HG03060 (cell line): ENCODE data around the gene MRPL3.
"Not testable (repeated sequence)": the region's sequence is repeated elsewhere in the genome, so short reads cannot be mapped to it uniquely, and the experiment has no call there.

ENCODE experiments used
- ATAC-seq: cut with Tn5 transposase; IDR thresholded peaks from one replicate; pipeline ENCODE4 v1.9.1; 2021; ENCODE audit warnings: low read depth, moderate number of reproducible peaks; ENCODE audit not compliant: unreplicated experiment

MRPL3 gene

DNA sequence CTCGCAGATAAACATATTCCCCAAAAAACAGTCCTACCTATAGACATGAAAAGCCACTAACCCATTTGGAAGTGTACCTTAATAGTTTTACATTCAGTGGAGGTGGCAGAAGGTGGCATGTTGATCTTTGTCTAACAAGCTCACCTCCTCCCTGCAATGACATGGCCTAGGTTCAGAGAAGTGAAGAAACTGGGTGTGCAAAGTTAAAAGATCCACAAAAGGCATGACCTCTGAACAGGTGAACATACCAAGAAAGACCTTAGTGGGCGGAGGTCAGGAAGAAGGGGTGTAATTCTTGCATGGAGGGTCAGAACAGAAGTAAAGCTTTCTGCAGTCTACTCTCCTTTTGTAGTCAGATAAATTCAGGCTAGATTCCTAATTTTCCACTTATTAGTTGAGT is 822 bp downstream of the MRPL3 start:
- ATAC-seq, result no peak

DNA sequence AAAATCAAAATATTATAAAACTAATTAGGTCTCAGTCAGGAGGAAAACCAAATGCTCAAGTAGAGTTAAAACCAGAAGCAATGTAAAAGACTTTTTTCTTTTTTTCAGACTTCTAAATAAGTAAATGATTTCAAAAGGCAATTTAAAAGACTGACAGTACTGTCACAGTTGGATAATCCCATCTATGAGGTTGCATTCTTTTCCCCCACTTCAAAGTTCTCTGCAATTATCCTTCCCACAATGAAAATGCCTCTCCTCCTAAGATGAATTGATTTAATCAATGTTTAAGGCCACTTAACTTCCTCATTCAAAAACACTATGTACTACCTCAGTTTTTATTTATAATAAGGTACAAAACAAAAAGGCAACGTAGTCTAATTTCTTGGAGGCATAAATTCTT is 8.1 kb downstream of the MRPL3 start:
- no peak for ATAC-seq

DNA sequence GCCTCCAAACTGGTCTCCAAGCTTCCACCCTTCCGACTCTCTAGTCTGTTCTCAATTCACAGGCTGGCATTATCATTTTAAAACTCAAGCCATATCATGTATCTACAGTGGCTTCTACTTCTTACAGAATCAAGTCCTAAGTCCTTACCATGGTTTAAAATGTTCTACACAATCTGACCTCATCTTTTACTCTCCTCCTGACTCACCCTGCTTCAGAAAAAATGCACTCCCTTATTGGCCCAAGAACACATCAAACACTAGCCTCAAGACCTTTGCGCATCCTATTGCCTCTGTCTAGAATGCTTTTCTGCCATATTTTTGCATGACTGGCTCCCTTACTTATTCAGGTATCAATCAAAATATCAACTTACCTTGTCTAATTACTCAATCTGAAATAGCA is 11.0 kb downstream of the MRPL3 start:
- ATAC-seq, result no peak

DNA sequence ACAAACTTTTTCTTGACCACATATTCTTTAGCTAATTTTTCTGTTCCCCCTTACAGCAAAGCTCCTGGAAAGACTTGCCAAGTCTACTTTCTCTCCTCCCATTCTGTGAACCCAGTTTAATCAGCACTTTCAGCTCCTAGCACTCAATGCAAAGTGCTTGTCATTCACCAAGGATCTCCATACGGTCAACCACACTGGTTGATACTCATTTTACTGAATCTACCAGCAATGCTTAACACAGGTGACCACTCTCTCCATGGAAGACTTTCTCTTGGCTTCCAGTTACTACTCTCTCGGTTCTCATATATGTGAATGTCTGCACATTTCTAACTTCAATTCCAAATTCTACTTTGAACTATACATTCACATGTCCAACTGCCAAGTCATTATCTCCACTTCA is 11.7 kb downstream of the MRPL3 start:
- no peak for ATAC-seq

DNA sequence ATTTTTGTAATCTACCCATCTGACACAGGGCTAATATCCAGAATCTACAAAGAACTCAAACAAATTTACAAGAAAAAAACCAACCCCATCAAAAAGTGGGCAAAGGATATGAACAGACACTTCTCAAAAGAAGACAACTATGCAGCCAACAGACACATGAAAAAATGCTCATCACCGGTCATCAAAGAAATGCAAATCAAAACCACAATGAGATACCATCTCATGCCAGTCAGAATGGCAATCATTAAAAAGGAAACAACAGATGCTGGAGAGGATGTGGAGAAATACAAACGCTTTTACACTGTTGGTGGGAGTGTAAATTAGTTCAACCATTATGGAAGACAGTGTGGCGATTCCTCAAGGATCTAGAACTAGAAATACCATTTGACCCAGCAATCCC is 16.2 kb downstream of the MRPL3 start:
- ATAC-seq, result not testable (repeated sequence)

DNA sequence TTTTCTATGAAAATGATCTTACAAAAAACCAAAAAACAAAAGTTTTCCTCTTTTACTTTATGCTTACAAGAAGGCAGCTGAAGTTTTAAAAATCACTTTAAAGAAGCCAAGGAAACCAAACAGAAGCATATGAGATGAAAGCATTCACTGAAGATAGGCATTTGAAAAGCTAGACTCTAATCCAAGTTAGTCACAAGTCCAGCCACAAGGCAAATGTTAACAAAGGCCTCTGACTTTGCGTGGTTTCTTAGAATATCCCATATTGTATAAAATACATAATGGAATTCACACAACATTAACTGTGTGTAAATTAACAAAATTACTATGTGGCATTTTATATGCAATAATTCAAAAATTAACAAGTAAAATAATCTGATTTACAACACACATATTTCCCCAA is 17.7 kb downstream of the MRPL3 start:
- ATAC-seq, result no peak

DNA sequence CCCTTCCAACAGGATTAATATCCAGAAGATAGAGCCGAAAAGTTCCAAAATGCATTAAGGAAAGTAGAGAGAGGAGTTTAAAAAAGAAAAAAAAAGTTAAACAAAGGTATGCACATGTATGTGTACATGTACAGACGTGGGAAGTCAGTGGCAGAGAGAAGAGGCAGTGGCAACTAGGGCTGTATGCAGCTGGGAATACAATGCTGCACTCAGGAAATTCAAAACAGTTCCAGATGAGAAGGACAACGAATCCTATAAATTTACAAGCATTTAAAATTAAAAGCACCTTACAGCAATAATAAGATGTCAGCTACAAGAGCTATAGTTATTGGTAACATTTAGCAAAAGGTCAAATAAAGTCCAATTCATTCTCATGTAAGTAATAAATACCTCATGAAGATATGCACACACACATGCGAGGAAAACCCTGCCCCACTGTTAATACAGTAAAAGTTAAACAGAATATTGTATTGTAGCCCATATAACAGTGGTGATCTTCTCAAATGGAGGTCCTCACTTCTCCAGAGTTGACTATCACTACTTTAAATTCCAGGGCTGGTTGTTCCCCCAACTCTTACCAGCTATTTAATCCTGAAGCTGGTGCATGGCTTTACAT is 18.2 kb downstream of the MRPL3 start:
- ATAC-seq, result no peak

DNA sequence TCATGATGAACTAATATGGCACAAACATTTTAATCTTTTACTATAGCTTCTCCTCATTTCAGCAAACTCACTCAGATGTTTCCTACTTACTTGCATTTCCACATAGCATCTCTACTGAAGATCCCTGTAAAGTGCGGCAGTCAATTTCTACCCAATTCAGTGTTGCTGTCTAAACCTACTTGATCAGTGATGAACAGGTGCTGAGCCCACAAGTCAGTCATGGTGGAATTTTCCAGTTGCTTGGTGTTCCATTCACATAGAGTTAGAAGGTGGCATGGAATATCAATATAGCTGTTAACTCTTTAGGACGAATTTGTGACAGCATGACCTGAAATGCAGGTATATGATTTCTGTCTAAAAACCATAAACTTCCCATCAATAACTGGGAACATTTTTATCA is 22.7 kb downstream of the MRPL3 start:
- no peak for ATAC-seq

DNA sequence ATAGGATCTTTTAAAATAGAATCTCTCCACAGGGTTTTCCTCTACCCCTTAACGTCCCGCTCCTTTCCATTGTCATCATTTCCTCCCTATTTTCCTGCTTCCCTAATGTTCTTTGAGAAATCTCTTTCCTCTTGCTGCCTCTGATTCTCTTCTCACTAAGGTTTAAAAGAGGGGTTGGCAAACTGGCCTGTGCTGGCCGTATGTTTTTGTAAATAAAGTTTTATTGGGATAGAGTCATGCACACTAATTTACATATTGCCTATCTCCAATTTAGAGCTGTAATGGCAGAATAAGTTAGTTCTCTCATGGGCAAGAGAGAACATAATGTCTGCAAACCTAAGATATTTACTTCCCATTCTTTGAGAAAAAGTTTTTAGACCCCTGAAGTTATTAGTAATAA is 25.0 kb downstream of the MRPL3 start:
- ATAC-seq, result no peak

DNA sequence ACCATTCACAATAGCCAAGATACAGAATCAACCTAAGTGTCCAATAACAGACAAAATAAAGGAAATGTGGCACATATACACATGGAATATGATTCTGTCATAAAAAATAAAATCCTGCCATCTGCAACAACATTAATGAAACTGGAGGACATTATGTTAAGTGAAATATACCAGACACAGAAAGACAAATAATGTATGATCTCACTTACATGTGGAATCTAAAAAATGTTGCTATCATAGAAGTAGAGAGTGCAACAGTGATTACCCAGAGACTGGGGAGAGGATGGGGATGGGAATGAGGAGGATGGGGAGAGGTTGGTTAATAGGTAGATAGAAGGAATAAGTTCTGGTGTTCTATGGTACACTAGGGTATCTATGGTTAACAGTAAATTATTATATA is 28.7 kb downstream of the MRPL3 start:
- no peak for ATAC-seq

DNA sequence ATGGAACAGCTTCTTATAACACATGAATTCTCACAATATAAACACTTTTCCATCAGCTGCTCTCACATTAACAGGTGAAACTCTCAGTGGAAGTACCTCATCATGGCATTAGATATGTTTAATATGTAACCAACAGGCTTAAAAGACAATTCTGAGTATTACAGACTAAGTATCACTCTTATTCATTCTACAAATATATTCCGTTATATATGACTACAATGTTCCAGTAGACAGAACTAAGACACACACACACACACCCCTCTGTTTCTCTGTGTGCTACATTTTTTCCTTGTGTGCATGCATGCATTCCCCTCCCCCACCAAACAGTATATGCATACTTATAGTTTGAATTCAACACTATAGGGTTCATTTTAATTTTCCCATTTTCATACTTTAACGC is 32.4 kb downstream of the MRPL3 start:
- ATAC-seq, result no peak

DNA sequence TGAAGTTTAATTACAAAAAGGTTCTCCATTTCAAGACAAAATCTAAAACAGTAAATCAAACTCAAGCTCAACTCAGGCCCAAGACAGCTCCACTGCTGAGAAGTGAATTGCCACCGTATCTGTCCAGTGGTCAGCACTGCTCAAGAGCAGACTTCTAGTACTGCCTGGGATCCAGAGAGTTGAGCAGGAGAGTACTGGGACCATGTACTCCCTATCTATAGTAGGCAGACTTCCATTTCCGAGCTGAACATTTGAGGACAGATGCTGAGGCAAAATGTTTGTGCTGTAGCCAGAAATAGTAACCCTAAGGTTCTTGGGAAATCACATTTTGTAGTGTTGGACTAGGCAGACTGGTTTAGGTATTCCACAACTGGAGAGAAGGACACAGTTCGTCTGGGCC is 44.1 kb downstream of the MRPL3 start:
- ATAC-seq, result no peak

DNA sequence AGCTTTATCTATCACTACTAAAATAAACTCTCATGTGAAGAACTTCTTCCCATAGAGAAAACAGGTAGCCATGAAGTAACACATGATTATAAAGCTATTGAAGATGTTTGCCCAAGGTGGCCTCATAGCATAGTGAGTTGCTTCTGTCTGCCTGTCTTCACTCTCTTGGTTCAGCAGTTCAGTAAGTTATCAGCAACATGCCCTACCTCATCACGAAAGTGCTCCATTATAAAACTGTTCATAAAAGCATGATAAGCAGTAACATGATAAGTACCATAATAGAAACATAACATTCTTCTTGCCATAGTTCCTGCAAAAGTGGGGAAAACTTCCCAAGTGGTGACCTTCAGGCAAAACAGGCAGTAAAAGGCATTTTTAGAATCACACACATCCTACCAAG is 45.6 kb downstream of the MRPL3 start:
- ATAC-seq, result no peak

DNA sequence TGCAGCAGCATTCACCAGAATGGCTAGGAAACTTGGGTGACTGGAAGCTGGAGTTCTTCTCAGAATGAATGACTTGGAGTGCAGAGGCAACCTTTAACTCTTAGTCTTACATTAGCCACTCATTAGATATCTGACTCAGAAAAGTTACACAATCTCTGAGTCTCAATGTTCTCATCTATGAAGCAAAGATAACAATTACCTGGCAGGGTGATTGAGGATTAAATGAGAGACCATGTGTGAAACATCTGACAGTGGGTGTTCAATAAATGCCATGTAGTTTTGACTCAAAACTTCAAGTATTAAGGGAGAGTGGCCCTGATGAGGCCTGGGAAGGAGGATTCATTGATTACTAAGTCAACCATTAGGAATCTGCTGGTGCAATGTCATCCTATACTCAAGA is 48.3 kb downstream of the MRPL3 start:
- no peak for ATAC-seq

DNA sequence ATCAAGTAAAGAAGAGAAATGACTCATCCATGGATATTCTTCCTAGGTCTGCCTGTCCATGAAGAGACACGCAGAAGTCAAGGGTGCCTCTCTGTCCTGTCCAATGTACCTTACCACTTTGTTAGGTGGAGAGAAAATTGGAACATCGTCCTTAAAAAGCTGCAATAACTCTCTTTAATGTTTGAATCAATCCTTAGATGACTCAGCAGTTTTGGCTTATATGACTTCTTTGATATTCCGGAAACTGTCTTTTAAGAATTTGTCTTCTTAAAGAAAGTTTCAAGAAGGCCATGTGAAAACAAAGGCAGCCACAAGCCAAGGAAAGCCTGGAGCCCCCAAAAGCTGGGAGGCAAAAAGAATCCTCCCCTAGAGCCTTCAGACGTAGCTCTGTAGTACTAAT is 49.2 kb downstream of the MRPL3 start:
- no peak for ATAC-seq

DNA sequence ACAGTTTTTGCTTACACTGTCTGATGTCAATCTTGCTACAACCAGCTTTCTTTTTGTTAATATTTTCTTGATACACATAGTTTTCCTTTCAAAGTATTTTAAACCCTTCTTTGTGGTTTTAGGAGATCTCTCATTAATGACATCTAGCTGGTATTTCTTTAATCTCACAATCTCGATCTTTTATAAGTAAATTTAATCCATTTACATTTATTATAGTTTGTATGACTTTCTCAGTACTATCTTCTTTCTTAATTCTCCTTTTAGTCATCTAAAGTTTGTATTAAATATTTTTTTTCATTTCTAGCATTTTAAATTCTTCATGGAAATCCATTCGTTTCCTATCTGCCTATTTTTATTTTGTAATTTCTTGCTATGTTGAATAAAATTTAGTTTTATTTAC is 55.4 kb downstream of the MRPL3 start:
- no peak for ATAC-seq

DNA sequence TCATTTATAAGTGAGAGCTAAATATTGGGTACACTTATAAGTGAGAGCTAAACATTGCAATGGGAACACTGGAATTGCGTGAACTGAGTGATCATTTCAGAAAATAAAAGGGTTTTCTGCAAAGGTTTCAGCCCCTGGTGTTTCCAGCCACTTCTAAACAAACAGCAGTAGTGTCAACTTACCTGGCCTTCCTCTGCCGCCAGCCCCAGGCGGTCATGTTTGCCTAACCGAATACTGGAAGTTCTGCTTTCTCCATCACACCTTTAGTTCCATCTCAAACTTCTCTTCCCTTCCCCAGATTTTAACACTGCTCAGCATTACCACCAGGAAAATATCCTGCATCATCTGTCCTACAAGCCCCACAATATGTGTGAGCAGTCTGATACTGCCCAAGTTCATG is 58.6 kb downstream of the MRPL3 start:
- ATAC-seq, result no peak

DNA sequence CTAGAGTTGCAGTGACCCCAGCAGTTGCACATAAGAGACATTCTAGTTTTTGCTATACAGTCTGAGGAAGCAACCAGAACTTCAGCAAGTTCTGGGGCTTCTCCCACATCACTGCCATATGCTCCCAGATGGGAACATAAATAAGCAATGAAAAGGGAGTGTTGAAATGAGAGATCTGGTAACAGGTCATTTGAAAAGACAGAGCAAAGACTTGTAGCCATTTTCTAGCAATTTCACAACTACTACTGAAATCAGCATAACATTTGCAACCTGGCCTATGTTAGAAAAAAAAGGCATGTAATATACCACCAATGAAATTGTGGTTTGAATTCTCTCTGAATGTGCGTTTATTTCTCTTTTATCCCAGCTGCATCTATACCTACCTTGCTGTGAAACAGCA is 63.7 kb downstream of the MRPL3 start:
- ATAC-seq, result no peak

DNA sequence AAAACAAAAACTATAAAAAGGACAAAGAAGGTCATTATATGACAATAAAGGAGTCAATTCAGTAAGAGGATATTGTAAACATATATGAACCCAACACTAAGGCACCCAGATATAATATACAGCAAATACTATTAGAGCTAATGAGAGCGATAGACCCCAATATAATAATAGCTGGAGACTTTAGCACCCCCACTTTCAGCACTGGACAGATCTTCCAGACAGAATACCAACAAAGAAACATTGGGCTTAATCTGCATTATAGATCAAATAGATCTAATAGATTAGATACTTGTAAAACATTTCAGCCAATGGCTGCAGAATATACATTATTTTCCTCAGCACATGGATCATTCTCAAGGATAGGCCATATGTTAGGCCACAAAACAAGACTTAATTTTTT is 67.8 kb downstream of the MRPL3 start:
- ATAC-seq, result no peak

DNA sequence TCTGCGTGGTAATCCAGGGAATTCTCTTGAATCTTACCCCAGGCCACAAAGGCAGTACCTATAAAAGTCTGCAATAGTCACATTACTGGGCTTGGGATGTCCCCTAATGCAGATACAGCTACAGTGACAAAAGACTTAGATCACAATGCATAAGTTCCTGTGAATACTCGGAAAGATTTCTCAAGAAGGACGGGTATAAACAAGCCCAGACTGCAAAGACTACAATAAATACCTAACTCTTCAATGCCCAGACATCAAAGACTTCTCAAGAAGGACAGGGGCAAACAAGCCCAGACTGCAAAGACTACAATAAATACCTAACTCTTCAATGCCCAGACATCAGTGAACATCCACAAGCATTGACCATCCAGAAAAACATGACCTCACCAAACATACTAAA is 70.3 kb downstream of the MRPL3 start:
- ATAC-seq, result no peak

DNA sequence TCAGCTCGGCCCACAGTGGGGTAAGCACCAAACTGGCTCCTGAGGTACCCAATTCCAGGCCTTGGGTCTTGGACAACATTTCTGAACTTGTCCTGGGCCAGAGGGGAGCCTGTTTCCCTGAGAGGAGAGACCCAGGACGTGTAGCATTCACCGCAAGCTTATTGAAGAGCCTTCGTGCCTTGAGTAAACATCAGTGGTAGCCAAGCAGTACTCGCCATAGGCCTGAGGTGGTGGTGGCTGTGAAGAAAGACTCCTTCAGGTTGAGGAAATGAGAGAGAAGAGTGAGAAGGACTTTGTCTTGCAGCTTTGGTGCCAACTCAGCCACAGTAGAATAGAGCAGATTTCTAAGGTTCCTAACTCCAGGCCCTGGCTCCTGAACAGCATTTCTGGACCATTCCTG is 71.0 kb downstream of the MRPL3 start:
- ATAC-seq, result no peak

DNA sequence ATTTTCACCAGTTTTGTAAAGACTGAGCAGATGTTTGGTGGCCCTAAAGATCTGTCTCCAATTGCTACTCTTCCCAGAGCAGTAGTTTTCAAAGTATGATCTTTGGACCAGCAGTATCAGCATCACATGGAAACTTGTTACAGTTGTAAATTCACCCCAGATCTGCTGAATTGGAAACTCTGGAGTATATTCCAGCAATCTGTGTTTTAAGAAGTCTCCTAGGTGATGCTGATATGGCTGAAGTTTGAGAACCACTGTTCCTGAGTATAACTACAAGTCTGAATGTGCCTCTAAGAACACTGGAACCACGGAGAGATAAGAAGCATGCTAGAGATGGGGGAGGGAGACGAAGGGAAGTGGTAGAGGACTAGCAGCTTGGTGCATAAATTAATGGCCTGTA is 75.5 kb downstream of the MRPL3 start:
- no peak for ATAC-seq

DNA sequence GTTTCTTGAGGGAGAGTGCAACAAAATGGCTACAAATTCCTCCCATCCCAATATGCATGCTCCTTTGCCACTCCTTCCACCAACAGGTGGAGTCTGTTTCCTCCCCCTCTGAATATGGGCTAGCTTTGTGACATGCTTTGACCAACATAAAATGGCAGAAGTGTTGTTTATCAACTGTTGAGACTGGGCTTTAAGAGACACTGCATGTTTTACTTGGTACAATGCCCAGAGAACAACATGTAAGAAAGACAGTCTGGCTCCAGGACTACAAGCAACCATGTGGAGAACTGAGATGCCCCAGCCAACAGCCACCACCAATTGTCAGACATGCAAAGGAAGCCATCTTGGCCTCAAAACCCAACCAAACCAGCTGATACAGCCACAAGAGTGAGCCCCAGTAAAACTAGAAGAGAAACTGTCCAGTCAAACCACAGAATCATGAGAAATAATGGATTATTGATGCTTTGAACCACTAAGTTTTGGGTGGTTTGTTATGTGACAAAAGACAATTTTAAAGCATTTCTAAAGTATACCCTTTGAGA is 80.7 kb downstream of the MRPL3 start:
- no peak for ATAC-seq
